HepG2 (cell line): Measurements from ENCODE around the gene STOML2. TPM values are rescaled to one million over a fixed set of nuclear protein-coding genes. Genes with fewer than 3 reads are reported as not detected.

Source experiments
- ARNTL ChIP-seq: sonication (generic); formaldehyde crosslinking; IDR thresholded peaks from 2 replicates; pipeline ENCODE4 v1.4.0; 2020; ENCODE audit warnings: mild to moderate bottlenecking, missing genetic modification reagents
- DBP ChIP-seq: sonication (generic); formaldehyde crosslinking; IDR thresholded peaks from 2 replicates; pipeline ENCODE4 v1.4.0; 2020; ENCODE audit warnings: missing genetic modification reagents; ENCODE audit errors: not compliant biosample characterization
- KDM1A ChIP-seq: IDR thresholded peaks from 2 replicates; pipeline ENCODE4 v1.6.1; 2016; ENCODE audit warnings: missing compliant biosample characterization
- NKX3-1 ChIP-seq: sonication (generic); formaldehyde crosslinking; IDR thresholded peaks from 2 replicates; pipeline ENCODE4 v1.5.0; 2020; ENCODE audit warnings: missing genetic modification reagents
- PRDM10 ChIP-seq: sonication (generic); formaldehyde crosslinking; IDR thresholded peaks from 2 replicates; pipeline ENCODE4 v1.4.0; 2020; ENCODE audit warnings: low read depth, missing genetic modification reagents
- PRPF4 ChIP-seq: fragments of 200-400 bp; formaldehyde crosslinking; IDR thresholded peaks from 2 replicates; pipeline ENCODE4 v1.6.1; 2016; ENCODE audit warnings: low read length, low read depth; ENCODE audit not compliant: poor library complexity, severe bottlenecking
- RXRA ChIP-seq: sonication (generic); formaldehyde crosslinking; IDR thresholded peaks from 2 replicates; pipeline ENCODE4 v1.5.1; 2020; ENCODE audit warnings: missing genetic modification reagents
- TBP ChIP-seq: sonication (generic); formaldehyde crosslinking; IDR thresholded peaks from 2 replicates; pipeline ENCODE4 v1.5.0; 2020; ENCODE audit warnings: missing genetic modification reagents
- TP53 ChIP-seq: sonication (generic); formaldehyde crosslinking; conservative IDR thresholded peaks from 2 replicates; pipeline ENCODE4 v1.4.0; 2020; ENCODE audit warnings: missing genetic modification reagents
- ZBTB3 ChIP-seq: sonication (generic); formaldehyde crosslinking; IDR thresholded peaks from 2 replicates; pipeline ENCODE4 v1.4.0; 2020; ENCODE audit warnings: low read depth, mild to moderate bottlenecking, moderate library complexity, missing genetic modification reagents, borderline replicate concordance
- ZNF136 ChIP-seq: sonication (generic); formaldehyde crosslinking; IDR thresholded peaks from 2 replicates; pipeline ENCODE4 v1.8.1; 2022; ENCODE audit warnings: low read depth, mild to moderate bottlenecking, moderate library complexity, missing genetic modification reagents
- ZNF160 ChIP-seq: sonication (generic); formaldehyde crosslinking; IDR thresholded peaks from 2 replicates; pipeline ENCODE4 v1.8.0; 2022; ENCODE audit warnings: mild to moderate bottlenecking, inconsistent platforms, missing genetic modification reagents
- ZNF687 ChIP-seq: sonication (generic); formaldehyde crosslinking; IDR thresholded peaks from 2 replicates; pipeline ENCODE4 v1.5.1; 2020; ENCODE audit warnings: mild to moderate bottlenecking, missing genetic modification reagents, moderate library complexity
- ZNF724P ChIP-seq: sonication (generic); formaldehyde crosslinking; IDR thresholded peaks from 2 replicates; pipeline ENCODE4 v1.8.0; 2022; ENCODE audit warnings: missing genetic modification reagents, borderline replicate concordance
- ZNF780A ChIP-seq: sonication (generic); formaldehyde crosslinking; IDR thresholded peaks from 2 replicates; pipeline ENCODE4 v1.8.0; 2022; ENCODE audit warnings: mild to moderate bottlenecking, missing genetic modification reagents, moderate library complexity
- polyA plus RNA-seq, 8 experiments: library from polyadenylated mRNA; depleted of rRNA in 3 of 8; stranded (reverse) in 7 of 8; unstranded in 1 of 8; fragments of >200 nt; fragmentation: Illumina TruSeq in 4 of 8; extraction: Trizol in 4 of 8; gene quantifications; 2 replicates each; pipeline versions ENCODE4 v1.2.1 to v1.2.3, GENCODE V29; 2011 to 2016; ENCODE audit warnings: low read depth in 4 of 8, missing spikeins in 1 of 8, mixed read lengths in 1 of 8; ENCODE audit not compliant: insufficient read depth in 1 of 8
- total RNA-seq, 5 experiments: library from RNA; depleted of rRNA; stranded (reverse); fragments of >200 nt; fragmentation: Illumina TruSeq; extraction: Trizol; gene quantifications; 2 replicates each; pipeline ENCODE4 v1.2.3, GENCODE V29; 2016; ENCODE audit warnings: low read depth in 1 of 5

Gene STOML2
- total and polyA plus RNA-seq, 2 of the 13 experiments (the other 11 are each of a cell fraction or from before 2014, with no cell fraction given) = 245 to 250 TPM

DNA sequence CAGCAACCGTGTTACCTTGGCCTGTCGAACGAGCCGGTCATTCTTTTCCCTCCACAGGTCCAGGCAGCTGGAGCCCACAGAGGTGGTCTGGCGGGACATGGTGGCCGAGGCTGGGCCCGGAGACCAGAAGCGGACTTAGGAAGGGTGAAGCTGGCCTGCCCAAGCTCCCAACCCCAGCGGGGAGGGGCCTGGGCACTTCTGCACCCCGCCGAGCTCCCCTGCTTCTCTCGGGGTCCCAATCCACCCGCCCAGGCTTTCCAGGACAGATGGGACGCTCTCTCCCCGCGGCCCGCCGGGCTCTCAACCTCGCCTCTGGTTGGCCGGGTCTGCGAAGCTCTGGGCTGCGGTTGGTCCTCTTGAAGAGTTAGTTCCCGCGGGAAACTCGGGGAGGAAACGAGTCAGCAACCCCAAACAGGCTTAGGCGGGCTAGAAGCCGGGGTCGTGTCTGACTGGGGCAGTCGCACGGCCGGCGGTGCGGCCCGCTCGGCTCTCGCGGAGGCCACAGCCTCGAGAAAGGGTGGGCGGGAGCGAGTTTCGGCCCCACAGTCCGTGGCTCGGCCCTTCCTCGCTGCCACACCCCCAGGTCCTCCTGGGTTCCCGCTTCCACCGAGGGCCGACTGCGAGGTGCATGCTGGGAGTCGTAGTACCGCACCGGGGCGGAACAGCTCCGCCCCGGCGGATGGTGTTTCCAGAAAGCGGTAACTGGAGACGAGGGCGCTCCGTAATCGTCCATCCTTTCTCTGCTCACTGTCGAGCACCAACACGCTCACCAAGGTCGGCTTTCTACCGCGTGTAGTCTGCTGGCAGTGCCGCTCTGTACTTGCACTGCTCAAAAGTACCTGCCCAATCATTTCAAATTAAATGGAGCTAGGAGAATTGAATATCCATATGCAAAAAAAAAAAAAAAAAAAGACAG lies 23.2 kb downstream of the STOML2 start, which contains the start of gene FANCG (continued):
- peak; percentile 92 for TF ChIP-seq ZNF687 (CRISPR knock-in tag)
- TF ChIP-seq PRDM10 (CRISPR knock-in tag) = peak; percentile 89
- TF ChIP-seq ZNF780A (CRISPR knock-in tag) = peak; percentile 59; the same call in 1 of the 2 replicates
- TF ChIP-seq RXRA (CRISPR knock-in tag) = peak; percentile 54; the same call in 1 of the 2 replicates
- TF ChIP-seq TBP (CRISPR knock-in tag) = no peak
- TF ChIP-seq ZBTB3 (CRISPR knock-in tag) = no peak
- 0 out of 2 replicates have a peak, but pooled peaks have one; percentile 11 for TF ChIP-seq ZNF136 (CRISPR knock-in tag)
- TF ChIP-seq NKX3-1 (CRISPR knock-in tag) = no peak
- TF ChIP-seq ZNF160 (CRISPR knock-in tag) = no peak; the same call in 1 of the 2 replicates
- no peak for TF ChIP-seq TP53 (CRISPR knock-in tag)
- no peak for TF ChIP-seq DBP (CRISPR knock-in tag)
- no peak for TF ChIP-seq KDM1A (CRISPR knock-in tag)
- 0 out of 2 replicates have a peak, but pooled peaks have one; percentile 30 for TF ChIP-seq ARNTL (CRISPR knock-in tag)
- no peak for TF ChIP-seq PRPF4
- TF ChIP-seq ZNF724P (CRISPR knock-in tag) = no peak
